Prostate gland (tissue), 2 donors: Measurements from ENCODE around the gene KIAA0753.

Source experiments
- CTCF ChIP-seq, 4 experiments: fragments of 200-600 bp in 2 of 4; fragments of 450-650 bp in 2 of 4; sonication (generic) in 2 of 4; IDR thresholded peaks; 1 replicate in 3 of 4; 2 replicates in 1 of 4; pipeline ENCODE4 v1.5.1; 2016 to 2019; ENCODE audit warnings: antibody characterized with exemption in 4 of 4, mild to moderate bottlenecking in 2 of 4, moderate library complexity in 2 of 4
- POLR2A ChIP-seq: fragments of 450-650 bp; IDR thresholded peaks from one replicate; pipeline ENCODE4 v1.6.1; 2016; ENCODE audit warnings: antibody characterized with exemption, mild to moderate bottlenecking

- no peak for TF ChIP-seq CTCF (IDR thresholded peaks at IDR 0.05)
- no peak for TF ChIP-seq POLR2A
Observed at GRCh38 chr17:6544011-6544370, 96.5 kb downstream of the KIAA0753 start.
